Right ventricle myocardium inferior (tissue), 1 donor: ENCODE results near the gene VPS13C. TPM values are rescaled to one million over a fixed set of nuclear protein-coding genes. Genes with fewer than 3 reads are reported as not detected.
"Not testable (repeated sequence)": the region's sequence is repeated elsewhere in the genome, so short reads cannot be mapped to it uniquely, and the experiment has no call there.

ENCODE experiments used
- ATAC-seq: fragments of 200-7000 bp; cut with Tn5 transposase; one replicate; pipeline ENCODE4 v1.9.1; 2020; ENCODE audit warnings: mild to moderate bottlenecking, moderate library complexity
- DNase-seq: peaks from one replicate; pipeline ENCODE4 v3.0.0; 2021; ENCODE audit errors: missing footprints
- intact Hi-C: fragments of 100-400 bp; cut with DNase I; formaldehyde crosslinking; loops from one replicate; pipeline ENCODE4 v1.11.0; 2022
- total RNA-seq: library from RNA; stranded (reverse); fragmentation: NEBNext Ultra II Directional; extraction: Animal tissue kit (Norgen Biotek cat#: 25700); gene quantifications from one replicate; pipeline ENCODE4 v1.2.1, GENCODE V29; 2021
- donor health status: DM: no; HTN: yes; CAD: no; lungs with severe emphysema.

The VPS13C gene
- total RNA-seq, 1 donor from 2014 or later = 34.5 TPM

- ATAC-seq (no peak), DNase-seq (no peak)
- intact Hi-C loops = loop anchor here (10.0 kb wide), 1 partner anchor 80 kb away; no protein-coding TSS in a partner anchor
Measured at GRCh38 chr15:62054979-62055378, 5.3 kb downstream of the VPS13C start.

- intact Hi-C loops = loop anchor here (10.0 kb wide), 1 partner anchor 79 kb away; no protein-coding TSS in a partner anchor
- ATAC-seq (no peak), DNase-seq (no peak)
Measured at GRCh38 chr15:62053439-62054085, 6.7 kb downstream of the VPS13C start.

DNA sequence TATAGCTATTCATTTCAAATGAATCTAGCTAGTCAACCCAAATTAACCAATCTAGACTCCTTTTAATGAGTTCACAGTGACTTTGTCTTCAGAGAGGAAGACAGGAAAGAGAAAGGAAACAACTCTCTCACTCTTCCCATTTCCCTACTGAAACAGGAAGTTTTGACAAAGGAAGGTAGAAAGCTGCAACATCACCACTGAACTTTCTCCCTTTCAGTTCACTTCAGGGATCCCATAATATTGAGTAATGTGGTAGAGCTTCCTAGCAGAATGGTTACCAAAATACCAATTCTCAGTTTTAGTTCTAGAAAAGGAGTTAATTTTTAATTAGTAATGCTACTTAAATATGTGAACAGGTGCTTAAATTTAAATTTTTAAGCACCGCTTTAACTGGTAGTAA, 7.5 kb downstream of the VPS13C start:
- intact Hi-C loops = loop anchor here (10.0 kb wide), 1 partner anchor 78 kb away; no protein-coding TSS in a partner anchor
- ATAC-seq = no peak
- no peak for DNase-seq

DNA sequence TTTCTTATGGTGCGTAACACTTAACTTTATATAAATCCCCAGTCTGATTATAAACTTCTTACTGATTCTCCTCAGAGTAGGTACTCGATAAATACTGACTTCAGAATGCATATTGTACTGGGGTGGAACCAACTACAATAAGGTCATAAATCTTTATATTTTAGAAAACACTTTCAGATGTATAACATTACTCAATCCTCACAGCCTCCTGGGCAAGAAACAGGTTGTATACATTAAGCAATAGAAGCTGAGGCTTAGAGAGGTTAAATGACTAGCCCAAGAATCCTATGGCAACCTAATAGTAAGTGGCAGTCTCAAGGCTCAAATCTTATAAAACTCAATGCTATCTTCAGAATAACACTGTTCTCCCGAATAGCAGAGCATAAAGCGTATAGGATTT, 9.1 kb downstream of the VPS13C start:
- intact Hi-C loops = loop anchor here (10.0 kb wide), 1 partner anchor 76 kb away; no protein-coding TSS in a partner anchor
- ATAC-seq = no peak
- DNase-seq = no peak

- intact Hi-C loops = loop anchor here (10.0 kb wide), 1 partner anchor 75 kb away; no protein-coding TSS in a partner anchor
- DNase-seq = no peak
- ATAC-seq = no peak
Measured at GRCh38 chr15:62050115-62050514, 10.1 kb downstream of the VPS13C start.

DNA sequence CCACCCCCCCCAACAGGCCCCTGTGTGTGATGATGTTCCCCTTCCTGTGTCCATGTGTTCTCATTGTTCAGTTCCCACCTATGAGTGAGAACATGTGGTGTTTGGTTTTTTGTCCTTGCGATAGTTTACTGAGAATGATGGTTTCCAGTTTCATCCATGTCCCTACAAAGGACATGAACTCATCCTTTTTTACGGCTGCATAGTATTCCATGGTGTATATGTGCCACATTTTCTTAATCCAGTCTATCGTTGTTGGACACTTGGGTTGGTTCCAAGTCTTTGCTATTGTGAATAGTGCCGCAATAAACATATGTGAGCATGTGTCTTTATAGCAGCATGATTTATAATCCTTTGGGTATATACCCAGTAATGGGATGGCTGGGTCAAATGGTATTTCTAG, 12.0 kb downstream of the VPS13C start:
- DNase-seq, intact Hi-C loops, ATAC-seq: not testable (repeated sequence)

- ATAC-seq = no peak
- intact Hi-C loops = no loop called here
- DNase-seq = no peak
Measured at GRCh38 chr15:62047282-62047827, 12.9 kb downstream of the VPS13C start.

GRCh38 chr15:62046078-62046743, 14.0 kb downstream of the VPS13C start:
- intact Hi-C loops = no loop called here
- no peak for DNase-seq
- no peak for ATAC-seq

- intact Hi-C loops = no loop called here
- DNase-seq (no peak), ATAC-seq (no peak)
Measured at GRCh38 chr15:62035256-62035924, 24.9 kb downstream of the VPS13C start.

- ATAC-seq (no peak), DNase-seq (no peak)
- intact Hi-C loops = no loop called here
Measured at GRCh38 chr15:62027916-62028315, 32.3 kb downstream of the VPS13C start.

DNA sequence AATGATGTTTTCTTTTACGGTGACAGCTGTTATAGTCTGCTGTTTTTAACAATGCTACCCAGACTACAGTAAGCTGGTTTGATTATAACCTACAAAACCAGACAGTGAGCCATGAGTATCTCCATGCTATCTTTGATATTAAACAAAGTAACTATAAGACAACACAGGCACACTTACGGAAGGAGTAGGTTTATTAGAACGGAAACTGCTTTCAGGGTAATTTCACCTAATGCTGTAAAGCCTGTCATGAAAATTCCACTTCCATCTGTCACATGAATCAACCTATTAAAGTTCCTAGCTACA, 33.0 kb downstream of the VPS13C start:
- intact Hi-C loops = no loop called here
- DNase-seq (no peak), ATAC-seq (no peak)

DNA sequence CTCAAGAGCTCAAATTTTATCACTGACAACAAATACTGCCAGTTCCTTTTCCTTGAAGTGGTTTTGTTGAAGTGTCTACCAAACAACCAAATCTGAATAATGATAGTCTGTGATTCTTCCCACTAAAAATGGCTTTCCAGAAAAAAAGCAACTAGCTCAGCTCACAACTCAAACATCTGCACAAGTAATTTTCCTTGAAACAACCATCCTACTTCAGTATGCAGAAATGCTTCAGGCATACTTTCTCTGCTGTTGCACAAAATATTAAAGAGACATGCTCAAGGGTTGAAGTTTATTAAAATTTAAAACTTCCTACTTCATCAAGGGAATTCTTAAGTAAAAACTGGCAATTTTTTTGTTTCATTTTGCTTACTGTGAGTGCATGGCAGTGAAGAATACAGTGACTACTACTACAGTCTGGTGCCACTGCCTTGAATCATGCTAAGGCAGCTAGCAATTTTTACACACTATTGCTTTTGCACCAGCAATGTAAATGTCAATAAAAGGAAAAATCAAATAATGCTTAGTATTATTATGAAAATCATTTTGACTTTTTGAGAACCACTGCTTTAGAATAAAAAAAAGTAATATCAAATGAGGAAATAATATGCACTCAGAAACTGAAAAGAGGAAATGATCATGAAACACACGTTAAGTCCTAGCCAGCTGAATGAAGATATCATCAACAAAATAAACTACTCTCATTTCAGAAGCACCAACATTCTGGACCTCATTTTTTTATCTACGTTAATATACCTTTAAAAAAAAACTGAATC, 33.6 kb downstream of the VPS13C start:
- ATAC-seq = no peak
- DNase-seq = no peak
- intact Hi-C loops = no loop called here

DNA sequence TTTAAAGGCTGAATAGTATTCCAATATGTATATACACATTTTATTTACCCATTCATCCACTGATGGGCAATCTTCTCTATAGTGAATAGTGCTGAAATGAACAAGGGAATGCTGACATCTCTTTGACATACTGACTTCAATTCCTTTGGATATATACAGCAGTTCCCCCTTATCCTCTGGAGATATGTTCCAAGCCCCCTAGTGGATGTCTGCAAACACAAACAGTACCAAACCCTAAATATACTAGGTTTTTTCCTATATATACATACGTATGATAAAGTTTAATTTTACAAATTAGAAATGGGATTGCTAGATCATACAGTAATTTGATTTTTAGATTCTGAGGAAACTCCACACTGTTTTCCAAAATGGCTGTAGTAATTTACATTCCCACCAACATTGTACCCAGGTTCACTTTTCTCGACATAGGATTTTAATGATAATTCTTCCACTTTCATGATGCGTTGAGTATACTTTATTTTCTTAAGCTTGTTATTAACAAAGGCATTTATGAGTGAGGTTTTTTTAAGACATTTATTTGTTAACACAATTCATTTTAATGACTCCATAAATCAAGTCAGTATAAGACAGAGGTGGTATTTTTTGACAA, 38.2 kb downstream of the VPS13C start:
- DNase-seq (no peak), ATAC-seq (no peak)
- intact Hi-C loops = no loop called here

GRCh38 chr15:62020576-62021160, 39.6 kb downstream of the VPS13C start:
- DNase-seq (no peak), ATAC-seq (no peak)
- intact Hi-C loops = no loop called here

GRCh38 chr15:62005354-62005753, 54.9 kb downstream of the VPS13C start:
- ATAC-seq, DNase-seq, intact Hi-C loops: not testable (repeated sequence)

GRCh38 chr15:61997786-61998185, 62.5 kb downstream of the VPS13C start:
- no peak for ATAC-seq
- intact Hi-C loops = no loop called here
- no peak for DNase-seq

- ATAC-seq (no peak), DNase-seq (no peak)
- intact Hi-C loops = no loop called here
Measured at GRCh38 chr15:61996056-61996635, 64.1 kb downstream of the VPS13C start.

DNA sequence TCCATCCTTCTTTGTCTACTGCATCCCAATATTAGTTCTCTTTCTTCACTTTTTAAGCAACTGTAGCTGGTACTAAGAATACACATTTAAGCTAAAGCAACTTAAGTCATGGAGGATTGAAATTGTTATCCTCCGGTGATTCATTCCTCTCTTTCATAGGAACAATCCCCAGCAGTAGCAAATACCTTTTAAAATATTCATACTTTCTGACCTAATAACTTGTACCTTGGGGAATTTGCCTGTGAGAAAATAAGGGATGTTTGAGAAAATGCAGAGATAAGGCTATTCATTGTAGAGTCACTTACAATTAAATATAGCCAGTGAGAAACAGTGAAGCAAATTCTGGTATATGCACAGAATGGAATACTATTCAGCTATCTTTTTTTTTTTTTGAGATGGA, 66.0 kb downstream of the VPS13C start:
- DNase-seq (no peak), ATAC-seq (no peak)
- intact Hi-C loops = no loop called here
